ENCODE data around the gene PLGRKT. TPM values are rescaled to one million over a fixed set of nuclear protein-coding genes. Genes with fewer than 3 reads are reported as not detected.
"Not testable (repeated sequence)": the region's sequence is repeated elsewhere in the genome, so short reads cannot be mapped to it uniquely, and the experiment has no call there.

The PLGRKT gene
- total RNA-seq, 1 experiment from 2014 or later: 30.9 TPM

GRCh38 chr9:5466766-5467165 is 29.0 kb upstream of the PLGRKT start:
- CTCF ChIA-PET: no interaction called here
- Histone ChIP-seq H3K4me3 (ENCODE audit: low read depth, low read length, poor library complexity, severe bottlenecking) (no peak overlapping the region), H3K27ac (ENCODE audit: low read depth, low read length, poor library complexity, severe bottlenecking) (no peak overlapping the region), H3K4me1 (ENCODE audit: insufficient read depth, low read length, poor library complexity, severe bottlenecking) (no peaks in the 10 kb centered on the region), H3K9me3 (ENCODE audit: low read depth, low read length, poor library complexity, severe bottlenecking) (no peaks in the 10 kb centered on the region), H3K27me3 (replicated peaks; ENCODE audit: insufficient read depth, low read depth, low read length, poor library complexity) (no peaks in the 10 kb centered on the region), H3K36me3 (ENCODE audit: insufficient read depth, low read length, poor library complexity, severe bottlenecking) (no peaks in the 10 kb centered on the region)
- TF ChIP-seq EZH2 (IDR thresholded peaks at IDR 0.05; ENCODE audit: borderline replicate concordance, low read depth, low read length, poor library complexity, severe bottlenecking) (no peak), CTCF (conservative IDR thresholded peaks at IDR 0.05; ENCODE audit: low read depth, low read length) (no peak)
- BruUV-seq (replicated peaks): no TSS peak
- no peak for DNase-seq (ENCODE audit: low spot score)
- intact Hi-C loops (cut with micrococcal nuclease; ENCODE audit: unreplicated experiment): no loop called here
- POLR2A ChIA-PET (ENCODE audit: low non-redundant PET): interaction anchor here (0.5 kb wide), 1 partner anchor 38 kb away, joined by 3 read pairs; no protein-coding TSS in a partner anchor

DNA sequence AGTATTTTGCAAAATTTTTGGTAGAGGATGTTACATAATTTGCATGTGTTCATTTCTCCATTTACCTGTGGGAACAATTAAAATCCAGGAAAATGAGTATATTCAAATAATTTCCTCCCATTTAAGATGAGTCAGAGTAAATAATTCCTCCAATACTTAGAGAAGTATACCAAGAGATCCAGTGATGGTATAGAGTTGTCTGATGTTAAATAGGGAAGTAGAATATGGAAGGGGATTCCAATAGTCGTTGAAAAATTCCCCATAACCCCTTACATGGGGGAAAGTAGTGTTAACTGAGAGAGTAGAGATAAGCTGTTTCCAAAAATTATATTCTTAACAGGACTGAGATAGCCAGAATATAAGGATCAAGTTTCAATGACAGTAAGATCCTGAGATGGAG is 28.3 kb upstream of the PLGRKT start:
- no peak for DNase-seq (ENCODE audit: low spot score)
- intact Hi-C loops (cut with micrococcal nuclease; ENCODE audit: unreplicated experiment): no loop called here
- ChIA-PET POLR2A (ENCODE audit: low non-redundant PET) (no interaction called here), CTCF (no interaction called here)
- TF ChIP-seq EZH2 (IDR thresholded peaks at IDR 0.05; ENCODE audit: borderline replicate concordance, low read depth, low read length, poor library complexity, severe bottlenecking): no peak
- no peak for TF ChIP-seq CTCF (conservative IDR thresholded peaks at IDR 0.05; ENCODE audit: low read depth, low read length)
- H3K4me3 ChIP-seq (ENCODE audit: low read depth, low read length, poor library complexity, severe bottlenecking): no peak overlapping the region
- no peaks in the 10 kb centered on the region for H3K36me3 ChIP-seq (ENCODE audit: insufficient read depth, low read length, poor library complexity, severe bottlenecking)
- BruUV-seq (replicated peaks): no TSS peak
- no peaks in the 10 kb centered on the region for H3K27me3 ChIP-seq (replicated peaks; ENCODE audit: insufficient read depth, low read depth, low read length, poor library complexity)
- H3K9me3 ChIP-seq (ENCODE audit: low read depth, low read length, poor library complexity, severe bottlenecking): no peaks in the 10 kb centered on the region
- H3K27ac ChIP-seq (ENCODE audit: low read depth, low read length, poor library complexity, severe bottlenecking): no peak overlapping the region
- H3K4me1 ChIP-seq (ENCODE audit: insufficient read depth, low read length, poor library complexity, severe bottlenecking): no peaks in the 10 kb centered on the region

GRCh38 chr9:5464831-5465330 is 27.2 kb upstream of the PLGRKT start:
- H3K9me3 ChIP-seq (ENCODE audit: low read depth, low read length, poor library complexity, severe bottlenecking); H3K4me3 ChIP-seq (ENCODE audit: low read depth, low read length, poor library complexity, severe bottlenecking); POLR2A ChIA-PET (ENCODE audit: low non-redundant PET); CTCF ChIA-PET; BruUV-seq (replicated peaks); H3K4me1 ChIP-seq (ENCODE audit: insufficient read depth, low read length, poor library complexity, severe bottlenecking); DNase-seq (ENCODE audit: low spot score); H3K36me3 ChIP-seq (ENCODE audit: insufficient read depth, low read length, poor library complexity, severe bottlenecking); H3K27ac ChIP-seq (ENCODE audit: low read depth, low read length, poor library complexity, severe bottlenecking); H3K27me3 ChIP-seq (replicated peaks; ENCODE audit: insufficient read depth, low read depth, low read length, poor library complexity); intact Hi-C loops (cut with micrococcal nuclease; ENCODE audit: unreplicated experiment): not testable (repeated sequence)

DNA sequence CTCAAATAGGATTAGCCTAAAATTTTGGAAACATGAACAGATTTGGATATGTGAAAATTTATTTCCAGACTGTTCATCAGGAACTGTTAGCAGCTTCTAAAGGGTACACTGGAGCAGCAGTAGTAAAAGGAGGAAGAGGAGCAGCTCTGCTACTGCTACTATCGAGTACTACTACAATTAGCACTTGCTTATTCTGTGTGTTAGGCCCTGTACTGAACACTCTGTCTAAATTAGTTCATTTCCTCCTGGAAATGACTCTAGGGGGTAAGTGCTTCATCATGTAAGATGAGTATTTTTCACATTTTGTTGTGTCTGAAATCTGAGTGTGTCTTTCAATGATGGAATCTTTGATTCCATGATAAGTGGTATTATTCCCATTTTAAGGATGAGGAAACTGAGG is 22.4 kb upstream of the PLGRKT start:
- TF ChIP-seq CTCF (conservative IDR thresholded peaks at IDR 0.05; ENCODE audit: low read depth, low read length) (no peak), EZH2 (IDR thresholded peaks at IDR 0.05; ENCODE audit: borderline replicate concordance, low read depth, low read length, poor library complexity, severe bottlenecking) (no peak)
- no peak overlapping the region for H3K27ac ChIP-seq (ENCODE audit: low read depth, low read length, poor library complexity, severe bottlenecking)
- no peaks in the 10 kb centered on the region for H3K27me3 ChIP-seq (replicated peaks; ENCODE audit: insufficient read depth, low read depth, low read length, poor library complexity)
- DNase-seq (ENCODE audit: low spot score): no peak
- no peak overlapping the region for H3K4me3 ChIP-seq (ENCODE audit: low read depth, low read length, poor library complexity, severe bottlenecking)
- CTCF ChIA-PET: no interaction called here
- H3K4me1 ChIP-seq (ENCODE audit: insufficient read depth, low read length, poor library complexity, severe bottlenecking): no peaks in the 10 kb centered on the region
- H3K9me3 ChIP-seq (ENCODE audit: low read depth, low read length, poor library complexity, severe bottlenecking): no peaks in the 10 kb centered on the region
- POLR2A ChIA-PET (ENCODE audit: low non-redundant PET): no interaction called here
- intact Hi-C loops (cut with micrococcal nuclease; ENCODE audit: unreplicated experiment): no loop called here
- H3K36me3 ChIP-seq (ENCODE audit: insufficient read depth, low read length, poor library complexity, severe bottlenecking): no peaks in the 10 kb centered on the region
- no TSS peak for BruUV-seq (replicated peaks)
